K562 (cell line): Measurements from ENCODE around the gene EXTL1. TPM values are rescaled to one million over a fixed set of nuclear protein-coding genes. Genes with fewer than 3 reads are reported as not detected.

Experiments
- DPF2 ChIP-seq: fragments of 450-650 bp; IDR thresholded peaks from 2 replicates; pipeline ENCODE4 v1.6.1; 2016
- EZH2 ChIP-seq: IDR thresholded peaks from 2 replicates; pipeline ENCODE4 v1.6.1; 2012; ENCODE audit warnings: low read depth, mild to moderate bottlenecking, inconsistent platforms, low read length, borderline replicate concordance
- FIP1L1 ChIP-seq: fragments of 200-400 bp; formaldehyde crosslinking; IDR thresholded peaks from 2 replicates; pipeline ENCODE4 v1.6.1; 2018; ENCODE audit warnings: mild to moderate bottlenecking, low read depth, low read length; ENCODE audit not compliant: poor library complexity, severe bottlenecking
- KDM2B ChIP-seq: fragments of 250-450 bp; sonication (Bioruptor Pico); IDR thresholded peaks from 2 replicates; pipeline ENCODE4 v1.8.0; 2021; ENCODE audit warnings: mild to moderate bottlenecking, moderate library complexity
- LCOR ChIP-seq: sonication (generic); formaldehyde crosslinking; IDR thresholded peaks from 2 replicates; pipeline ENCODE4 v1.8.0; 2022; ENCODE audit warnings: mild to moderate bottlenecking, missing genetic modification reagents
- ZNF274 ChIP-seq: IDR thresholded peaks from 2 replicates; pipeline ENCODE4 v1.6.1; 2011; ENCODE audit warnings: low read depth, mild to moderate bottlenecking, low read length, moderate library complexity, borderline replicate concordance
- ZNF77 ChIP-seq: fragments of 250-450 bp; sonication (Bioruptor Pico); IDR thresholded peaks from 2 replicates; pipeline ENCODE4 v1.5.0; 2020
- polyA plus RNA-seq, 8 experiments: library from polyadenylated mRNA; depleted of rRNA in 4 of 8; stranded (reverse) in 5 of 8; unstranded in 3 of 8; fragments of >200 nt; fragmentation: Nextera tagmentation in 2 of 8; fragmentation: Illumina TruSeq in 1 of 8; extraction: Ambion mirVana in 2 of 8; extraction: Trizol in 1 of 8; gene quantifications; 2 replicates each; pipeline versions ENCODE4 v1.2.1 to v1.2.3, GENCODE V29; 2011 to 2014; ENCODE audit warnings: inconsistent platforms in 1 of 8, missing spikeins in 1 of 8
- total RNA-seq, 7 experiments: library from RNA; depleted of rRNA in 6 of 7; stranded (reverse); fragments of >200 nt in 6 of 7; fragmentation: Illumina TruSeq in 2 of 7; extraction: Trizol in 2 of 7; gene quantifications; 2 replicates each; pipeline versions ENCODE4 v1.2.1 to v1.2.3, GENCODE V29; 2011 to 2021; ENCODE audit warnings: low replicate concordance in 1 of 7
- TF ChIP-seq, protein P1 (sequence below): fragments of 250-450 bp; sonication (Bioruptor Pico); IDR thresholded peaks from 2 replicates; pipeline ENCODE4 v1.8.0; 2022; ENCODE audit warnings: moderate library complexity, mild to moderate bottlenecking, inconsistent platforms
- TF ChIP-seq, protein P2 (sequence below): fragments of 250-450 bp; sonication (Bioruptor Pico); IDR thresholded peaks from 2 replicates; pipeline ENCODE4 v1.4.0; 2020; ENCODE audit warnings: mild to moderate bottlenecking, moderate library complexity
- TF ChIP-seq, protein P3 (sequence below): fragments of 250-450 bp; sonication (Bioruptor Pico); IDR thresholded peaks from 2 replicates; pipeline ENCODE4 v1.8.0; 2022; ENCODE audit warnings: inconsistent platforms, mild to moderate bottlenecking, moderate library complexity, borderline replicate concordance
- TF ChIP-seq, protein P4 (sequence below), 2 experiments: fragments of 450-650 bp; formaldehyde crosslinking in 1 of 2; IDR thresholded peaks; 2 replicates each; pipeline versions ENCODE4 v1.4.0 to v1.6.1; 2014 to 2020; ENCODE audit warnings: mild to moderate bottlenecking in 2 of 2, borderline replicate concordance in 1 of 2, low read depth in 1 of 2
- TF ChIP-seq, protein P5 (sequence below): IDR thresholded peaks from 2 replicates; pipeline ENCODE4 v1.6.1; 2011; ENCODE audit warnings: borderline replicate concordance, low read depth, mild to moderate bottlenecking, moderate library complexity, low read length; ENCODE audit not compliant: insufficient read depth, poor library complexity, severe bottlenecking

Gene EXTL1
- total and polyA plus RNA-seq, 9 of the 15 experiments (the other 6 are each of a cell fraction or from before 2014, with no cell fraction given): 0.04 to 0.23 (median 0.08) TPM; not detected in 3

DNA sequence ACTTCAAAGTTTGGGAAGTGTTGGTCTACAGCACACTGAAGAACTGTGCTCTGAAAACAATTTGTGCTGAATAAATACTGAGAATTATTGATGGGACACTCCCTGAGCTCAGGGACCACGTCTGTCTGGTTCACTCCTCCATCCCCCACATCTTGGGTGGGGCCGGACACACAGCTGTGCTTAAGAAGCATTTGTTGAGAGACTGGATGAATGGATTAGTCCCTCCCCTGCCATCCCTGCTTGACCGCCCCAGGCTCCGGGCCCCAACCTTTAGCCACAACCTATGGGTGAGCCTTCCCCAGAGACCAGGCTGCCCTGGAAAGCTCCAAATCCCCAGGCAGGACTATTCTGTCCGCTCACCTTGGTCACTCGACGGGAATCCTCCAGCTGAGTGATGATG, 38.3 kb downstream of the EXTL1 start (continued):
- TF ChIP-seq, protein P1, sequence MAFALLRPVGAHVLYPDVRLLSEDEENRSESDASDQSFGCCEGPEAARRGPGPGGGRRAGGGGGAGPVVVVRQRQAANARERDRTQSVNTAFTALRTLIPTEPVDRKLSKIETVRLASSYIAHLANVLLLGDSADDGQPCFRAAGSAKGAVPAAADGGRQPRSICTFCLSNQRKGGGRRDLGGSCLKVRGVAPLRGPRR (CRISPR knock-in tag): no peak
- TF ChIP-seq, protein P2, sequence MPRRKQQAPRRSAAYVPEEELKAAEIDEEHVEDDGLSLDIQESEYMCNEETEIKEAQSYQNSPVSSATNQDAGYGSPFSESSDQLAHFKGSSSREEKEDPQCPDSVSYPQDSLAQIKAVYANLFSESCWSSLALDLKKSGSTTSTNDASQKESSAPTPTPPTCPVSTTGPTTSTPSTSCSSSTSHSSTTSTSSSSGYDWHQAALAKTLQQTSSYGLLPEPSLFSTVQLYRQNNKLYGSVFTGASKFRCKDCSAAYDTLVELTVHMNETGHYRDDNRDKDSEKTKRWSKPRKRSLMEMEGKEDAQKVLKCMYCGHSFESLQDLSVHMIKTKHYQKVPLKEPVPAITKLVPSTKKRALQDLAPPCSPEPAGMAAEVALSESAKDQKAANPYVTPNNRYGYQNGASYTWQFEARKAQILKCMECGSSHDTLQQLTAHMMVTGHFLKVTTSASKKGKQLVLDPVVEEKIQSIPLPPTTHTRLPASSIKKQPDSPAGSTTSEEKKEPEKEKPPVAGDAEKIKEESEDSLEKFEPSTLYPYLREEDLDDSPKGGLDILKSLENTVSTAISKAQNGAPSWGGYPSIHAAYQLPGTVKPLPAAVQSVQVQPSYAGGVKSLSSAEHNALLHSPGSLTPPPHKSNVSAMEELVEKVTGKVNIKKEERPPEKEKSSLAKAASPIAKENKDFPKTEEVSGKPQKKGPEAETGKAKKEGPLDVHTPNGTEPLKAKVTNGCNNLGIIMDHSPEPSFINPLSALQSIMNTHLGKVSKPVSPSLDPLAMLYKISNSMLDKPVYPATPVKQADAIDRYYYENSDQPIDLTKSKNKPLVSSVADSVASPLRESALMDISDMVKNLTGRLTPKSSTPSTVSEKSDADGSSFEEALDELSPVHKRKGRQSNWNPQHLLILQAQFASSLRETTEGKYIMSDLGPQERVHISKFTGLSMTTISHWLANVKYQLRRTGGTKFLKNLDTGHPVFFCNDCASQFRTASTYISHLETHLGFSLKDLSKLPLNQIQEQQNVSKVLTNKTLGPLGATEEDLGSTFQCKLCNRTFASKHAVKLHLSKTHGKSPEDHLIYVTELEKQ (CRISPR knock-in tag): no peak
- TF ChIP-seq FIP1L1: no peak
- TF ChIP-seq, protein P3, sequence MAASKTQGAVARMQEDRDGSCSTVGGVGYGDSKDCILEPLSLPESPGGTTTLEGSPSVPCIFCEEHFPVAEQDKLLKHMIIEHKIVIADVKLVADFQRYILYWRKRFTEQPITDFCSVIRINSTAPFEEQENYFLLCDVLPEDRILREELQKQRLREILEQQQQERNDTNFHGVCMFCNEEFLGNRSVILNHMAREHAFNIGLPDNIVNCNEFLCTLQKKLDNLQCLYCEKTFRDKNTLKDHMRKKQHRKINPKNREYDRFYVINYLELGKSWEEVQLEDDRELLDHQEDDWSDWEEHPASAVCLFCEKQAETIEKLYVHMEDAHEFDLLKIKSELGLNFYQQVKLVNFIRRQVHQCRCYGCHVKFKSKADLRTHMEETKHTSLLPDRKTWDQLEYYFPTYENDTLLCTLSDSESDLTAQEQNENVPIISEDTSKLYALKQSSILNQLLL (CRISPR knock-in tag): no peak
- TF ChIP-seq EZH2: no peak
- TF ChIP-seq DPF2: 0 out of 2 replicates have a peak, but pooled peaks have one; percentile 9
- TF ChIP-seq, protein P4, sequence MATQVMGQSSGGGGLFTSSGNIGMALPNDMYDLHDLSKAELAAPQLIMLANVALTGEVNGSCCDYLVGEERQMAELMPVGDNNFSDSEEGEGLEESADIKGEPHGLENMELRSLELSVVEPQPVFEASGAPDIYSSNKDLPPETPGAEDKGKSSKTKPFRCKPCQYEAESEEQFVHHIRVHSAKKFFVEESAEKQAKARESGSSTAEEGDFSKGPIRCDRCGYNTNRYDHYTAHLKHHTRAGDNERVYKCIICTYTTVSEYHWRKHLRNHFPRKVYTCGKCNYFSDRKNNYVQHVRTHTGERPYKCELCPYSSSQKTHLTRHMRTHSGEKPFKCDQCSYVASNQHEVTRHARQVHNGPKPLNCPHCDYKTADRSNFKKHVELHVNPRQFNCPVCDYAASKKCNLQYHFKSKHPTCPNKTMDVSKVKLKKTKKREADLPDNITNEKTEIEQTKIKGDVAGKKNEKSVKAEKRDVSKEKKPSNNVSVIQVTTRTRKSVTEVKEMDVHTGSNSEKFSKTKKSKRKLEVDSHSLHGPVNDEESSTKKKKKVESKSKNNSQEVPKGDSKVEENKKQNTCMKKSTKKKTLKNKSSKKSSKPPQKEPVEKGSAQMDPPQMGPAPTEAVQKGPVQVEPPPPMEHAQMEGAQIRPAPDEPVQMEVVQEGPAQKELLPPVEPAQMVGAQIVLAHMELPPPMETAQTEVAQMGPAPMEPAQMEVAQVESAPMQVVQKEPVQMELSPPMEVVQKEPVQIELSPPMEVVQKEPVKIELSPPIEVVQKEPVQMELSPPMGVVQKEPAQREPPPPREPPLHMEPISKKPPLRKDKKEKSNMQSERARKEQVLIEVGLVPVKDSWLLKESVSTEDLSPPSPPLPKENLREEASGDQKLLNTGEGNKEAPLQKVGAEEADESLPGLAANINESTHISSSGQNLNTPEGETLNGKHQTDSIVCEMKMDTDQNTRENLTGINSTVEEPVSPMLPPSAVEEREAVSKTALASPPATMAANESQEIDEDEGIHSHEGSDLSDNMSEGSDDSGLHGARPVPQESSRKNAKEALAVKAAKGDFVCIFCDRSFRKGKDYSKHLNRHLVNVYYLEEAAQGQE (IDR thresholded peaks at IDR 0.05; ENCODE audit: borderline replicate concordance): no peak
- TF ChIP-seq, protein P4 (CRISPR knock-in tag; IDR thresholded peaks at IDR 0.05; ENCODE audit: low read depth): no peak
- TF ChIP-seq LCOR (CRISPR knock-in tag): no peak
- TF ChIP-seq, protein P5, sequence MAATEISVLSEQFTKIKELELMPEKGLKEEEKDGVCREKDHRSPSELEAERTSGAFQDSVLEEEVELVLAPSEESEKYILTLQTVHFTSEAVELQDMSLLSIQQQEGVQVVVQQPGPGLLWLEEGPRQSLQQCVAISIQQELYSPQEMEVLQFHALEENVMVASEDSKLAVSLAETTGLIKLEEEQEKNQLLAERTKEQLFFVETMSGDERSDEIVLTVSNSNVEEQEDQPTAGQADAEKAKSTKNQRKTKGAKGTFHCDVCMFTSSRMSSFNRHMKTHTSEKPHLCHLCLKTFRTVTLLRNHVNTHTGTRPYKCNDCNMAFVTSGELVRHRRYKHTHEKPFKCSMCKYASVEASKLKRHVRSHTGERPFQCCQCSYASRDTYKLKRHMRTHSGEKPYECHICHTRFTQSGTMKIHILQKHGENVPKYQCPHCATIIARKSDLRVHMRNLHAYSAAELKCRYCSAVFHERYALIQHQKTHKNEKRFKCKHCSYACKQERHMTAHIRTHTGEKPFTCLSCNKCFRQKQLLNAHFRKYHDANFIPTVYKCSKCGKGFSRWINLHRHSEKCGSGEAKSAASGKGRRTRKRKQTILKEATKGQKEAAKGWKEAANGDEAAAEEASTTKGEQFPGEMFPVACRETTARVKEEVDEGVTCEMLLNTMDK: no peak
- TF ChIP-seq ZNF274: no peak
- TF ChIP-seq KDM2B (CRISPR knock-in tag): no peak
- no peak for TF ChIP-seq ZNF77
